CD14-positive monocyte (primary cell): Measurements from ENCODE around the gene RNPS1. TPM values are rescaled to one million over a fixed set of nuclear protein-coding genes. Genes with fewer than 3 reads are reported as not detected.

Source experiments
- DNase-seq, 3 donors: peaks; one replicate each; pipeline ENCODE4 v3.0.0-alpha.2; 2011 to 2022
- H2AFZ ChIP-seq: 2 replicates; pipeline ENCODE4 v1.6.0; 2012; ENCODE audit warnings: mild to moderate bottlenecking, low read depth, low read length, inconsistent platforms; ENCODE audit not compliant: insufficient read depth, poor library complexity, severe bottlenecking
- H3K27ac ChIP-seq, 2 donors: 1 replicate in 1 of 2; 2 replicates in 1 of 2; pipeline ENCODE4 v1.5.1; 2012 to 2013; ENCODE audit warnings: low read length in 2 of 2, control low read depth in 1 of 2, inconsistent platforms in 1 of 2, low read depth in 1 of 2, mild to moderate bottlenecking in 1 of 2
- H3K27me3 ChIP-seq, 2 donors: one replicate each; pipeline versions ENCODE4 v1.6.0 to v1.6.1; 2011 to 2013; ENCODE audit warnings: low read length in 2 of 2; ENCODE audit not compliant: control insufficient read depth in 2 of 2, insufficient read depth in 2 of 2
- H3K36me3 ChIP-seq, 2 donors: replicated peaks in 1 of 2; 1 replicate in 1 of 2; 2 replicates in 1 of 2; pipeline versions ENCODE4 v1.5.1 to v1.6.1; 2012 to 2013; ENCODE audit warnings: low read length in 2 of 2, control low read depth in 1 of 2, inconsistent platforms in 1 of 2, mild to moderate bottlenecking in 1 of 2; ENCODE audit not compliant: insufficient read depth in 2 of 2, control insufficient read depth in 1 of 2
- H3K4me1 ChIP-seq, 2 donors: 1 replicate in 1 of 2; 2 replicates in 1 of 2; pipeline versions ENCODE4 v1.5.1 to v1.6.1; 2012 to 2013; ENCODE audit warnings: low read length in 2 of 2, control low read depth in 1 of 2, inconsistent platforms in 1 of 2, mild to moderate bottlenecking in 1 of 2, moderate library complexity in 1 of 2; ENCODE audit not compliant: insufficient read depth in 2 of 2, control insufficient read depth in 1 of 2
- H3K4me2 ChIP-seq: replicated peaks from 2 replicates; pipeline ENCODE3; 2012; ENCODE audit warnings: low read length, moderate library complexity, mild to moderate bottlenecking; ENCODE audit not compliant: poor library complexity, severe bottlenecking; ENCODE audit errors: extremely low read depth
- H3K4me3 ChIP-seq, 3 experiments: fragments of 200-600 bp in 1 of 3; sonication (generic) in 1 of 3; replicated peaks in 1 of 3; 1 replicate in 2 of 3; 2 replicates in 1 of 3; pipeline ENCODE4 v1.5.1; 2011 to 2013; ENCODE audit warnings: low read length in 3 of 3, mild to moderate bottlenecking in 3 of 3, control low read depth in 2 of 3, low read depth in 2 of 3, inconsistent platforms in 1 of 3, moderate library complexity in 1 of 3
- H3K79me2 ChIP-seq: 2 replicates; pipeline ENCODE4 v1.6.0; 2012; ENCODE audit warnings: mild to moderate bottlenecking, control low read depth, inconsistent platforms, low read length, moderate library complexity; ENCODE audit not compliant: insufficient read depth
- H3K9ac ChIP-seq: 2 replicates; pipeline ENCODE4 v1.6.0; 2017; ENCODE audit warnings: low read length, mild to moderate bottlenecking; ENCODE audit not compliant: insufficient read depth, poor library complexity, severe bottlenecking
- H3K9me3 ChIP-seq, 2 donors: replicated peaks in 1 of 2; 1 replicate in 1 of 2; 2 replicates in 1 of 2; pipeline versions ENCODE4 v1.5.1 to v1.6.1; 2012 to 2013; ENCODE audit warnings: low read length in 2 of 2, control low read depth in 1 of 2; ENCODE audit not compliant: control insufficient read depth in 1 of 2, insufficient read depth in 1 of 2
- H4K20me1 ChIP-seq: 2 replicates; pipeline ENCODE4 v1.6.0; 2012; ENCODE audit warnings: mild to moderate bottlenecking, low read length, control low read depth, moderate library complexity; ENCODE audit not compliant: insufficient read depth
- H3K27ac Mint-ChIP-seq, 7 donors: one replicate each; pipeline ENCODE4 v1.8.0; 2020; ENCODE audit warnings: mild to moderate bottlenecking in 7 of 7, mixed read lengths in 7 of 7, moderate library complexity in 6 of 7, inconsistent platforms in 2 of 7
- H3K27me3 Mint-ChIP-seq, 3 donors: one replicate each; pipeline ENCODE4 v1.8.0; 2021 to 2022; ENCODE audit warnings: low read depth in 3 of 3, mild to moderate bottlenecking in 3 of 3, mixed read lengths in 3 of 3, moderate library complexity in 3 of 3, inconsistent platforms in 1 of 3
- H3K36me3 Mint-ChIP-seq, 2 donors: one replicate each; pipeline ENCODE4 v1.8.0; 2020; ENCODE audit warnings: mixed read lengths in 2 of 2, inconsistent platforms in 1 of 2, mild to moderate bottlenecking in 1 of 2
- H3K4me1 Mint-ChIP-seq: one replicate; pipeline ENCODE4 v1.8.0; 2020; ENCODE audit warnings: mild to moderate bottlenecking, mixed read lengths
- H3K4me3 Mint-ChIP-seq, 2 donors: one replicate each; pipeline ENCODE4 v1.8.0; 2020; ENCODE audit warnings: mild to moderate bottlenecking in 2 of 2, mixed read lengths in 2 of 2, moderate library complexity in 1 of 2
- H3K9me3 Mint-ChIP-seq, 7 donors: one replicate each; pipeline ENCODE4 v1.8.0; 2020 to 2022; ENCODE audit warnings: mixed read lengths in 7 of 7, mild to moderate bottlenecking in 6 of 7, moderate library complexity in 6 of 7, inconsistent platforms in 2 of 7
- CTCF ChIP-seq: fragments of 200-600 bp; IDR thresholded peaks from one replicate; pipeline ENCODE4 v1.8.0; 2022; ENCODE audit warnings: antibody characterized with exemption, mild to moderate bottlenecking
- WGBS: methylation state at CpG from one replicate; pipeline ENCODE4 v1.1.5; 2013; ENCODE audit warnings: missing lambda C conversion rate; ENCODE audit not compliant: insufficient coverage; 5-methylcytosine and 5-hydroxymethylcytosine counted together
- intact Hi-C, 2 donors: fragments of 100-400 bp; cut with micrococcal nuclease; formaldehyde crosslinking; loops; one replicate each; pipeline versions ENCODE4 v1.15.0 to v1.15.1; 2023
- polyA plus RNA-seq, 3 donors: library from polyadenylated mRNA; depleted of rRNA in 1 of 3; unstranded in 2 of 3; stranded (reverse) in 1 of 3; fragments of 300-500 nt in 2 of 3; fragments of >200 nt in 1 of 3; fragmentation: Illumina TruSeq in 2 of 3; gene quantifications; 1 replicate in 2 of 3; 2 replicates in 1 of 3; pipeline ENCODE4 v1.2.3, GENCODE V29; 2012 to 2021

The RNPS1 gene
- polyA plus RNA-seq, 3 donors: 93.7 to 176 (median 106) TPM

DNA sequence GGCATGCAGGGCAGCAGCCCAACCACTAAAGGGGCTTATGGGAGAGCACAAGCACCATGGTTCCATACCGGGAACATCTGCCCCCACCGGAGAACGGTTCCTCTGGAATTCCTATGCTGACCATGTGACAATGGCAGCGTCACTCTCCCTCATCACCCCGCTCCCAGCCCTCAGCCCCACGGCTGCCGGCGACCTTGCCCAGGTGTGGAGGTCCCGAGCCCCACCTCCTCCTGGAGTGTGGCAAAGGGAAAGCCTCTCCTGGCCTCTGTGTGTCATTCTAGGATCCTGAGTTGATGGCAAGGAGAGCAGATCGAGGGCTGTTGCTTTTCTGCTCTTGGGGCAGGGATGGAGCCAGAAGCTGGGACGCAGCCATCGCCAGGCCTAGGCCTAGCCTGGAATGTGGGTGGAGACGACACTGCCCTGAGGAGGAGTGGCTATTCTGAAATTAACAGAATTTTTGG, 17.8 kb upstream of the RNPS1 start:
- Histone ChIP-seq H3K27me3 (no peaks in the 10 kb centered on the region), H3K36me3 (no peaks in the 10 kb centered on the region), H3K9ac (no peak overlapping the region), H3K79me2 (no peaks in the 10 kb centered on the region), H3K9me3 (no peaks in the 10 kb centered on the region), H3K27ac (no peak overlapping the region), H4K20me1 (no peaks in the 10 kb centered on the region), H3K4me2 (no peak overlapping the region), H2AFZ (no peak overlapping the region), H3K4me1 (no peaks in the 10 kb centered on the region), H3K4me3 (no peak overlapping the region)
- TF ChIP-seq CTCF: no peak
- Mint-ChIP-seq H3K36me3 (no peaks in the 10 kb centered on the region), H3K4me3 (no peak overlapping the region), H3K9me3 (no peaks in the 10 kb centered on the region), H3K27ac (no peak overlapping the region), H3K27me3 (peaks cover 0 to 9% (median 4%) of the 10 kb centered on the region in 3 donors), H3K4me1 (no peaks in the 10 kb centered on the region)
- intact Hi-C loops: no loop called here
- no peak for DNase-seq
- WGBS: 94% methylated on average over 12 of the region's 13 CpGs

DNA sequence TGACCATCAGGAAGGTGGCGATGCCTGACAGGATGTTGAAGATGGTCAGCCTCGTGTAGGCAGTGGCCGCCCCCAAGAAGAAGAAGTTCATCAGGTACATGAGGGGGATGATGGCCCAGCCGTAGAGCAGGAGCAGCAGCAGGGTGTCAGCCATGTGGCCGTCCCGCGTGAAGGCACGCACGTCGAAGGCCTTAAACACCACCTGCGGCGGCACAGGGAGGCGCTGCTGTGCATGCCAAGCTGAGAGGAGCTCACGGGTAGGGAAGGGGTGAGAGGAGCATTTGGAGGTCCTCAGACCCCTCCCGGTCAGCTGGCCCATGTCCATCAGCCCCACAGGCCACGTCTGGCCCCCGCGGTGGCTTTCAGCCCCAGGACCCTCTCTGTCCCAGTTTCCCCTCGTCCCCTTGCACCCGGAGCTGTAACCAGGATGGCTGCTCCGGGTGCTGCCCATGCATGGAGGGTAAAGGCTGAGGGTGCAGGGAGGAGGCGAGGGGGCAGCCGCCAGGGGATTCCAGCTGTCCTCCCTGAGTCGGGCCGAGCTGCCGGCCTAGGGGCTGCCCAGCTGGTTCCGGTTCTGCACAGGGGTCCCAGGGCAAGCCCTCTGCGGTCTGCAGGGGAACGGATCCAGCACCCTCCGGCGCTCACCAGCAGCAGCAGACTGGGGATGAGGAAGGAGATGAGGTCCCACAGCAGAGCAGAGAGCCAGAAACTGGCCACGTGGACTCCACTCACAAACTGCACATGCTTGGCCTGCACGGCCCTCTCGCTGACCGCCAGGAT, 17.1 kb upstream of the RNPS1 start:
- no peak overlapping the region for H3K9ac ChIP-seq
- H4K20me1 ChIP-seq: no peaks in the 10 kb centered on the region
- H3K4me3 ChIP-seq: no peak overlapping the region
- no peak for TF ChIP-seq CTCF
- no peaks in the 10 kb centered on the region for H3K9me3 Mint-ChIP-seq
- no peak overlapping the region for H3K27ac Mint-ChIP-seq
- no peak overlapping the region for H3K4me3 Mint-ChIP-seq
- H3K4me1 ChIP-seq: no peaks in the 10 kb centered on the region
- no peak overlapping the region for H3K4me2 ChIP-seq
- H3K79me2 ChIP-seq: no peaks in the 10 kb centered on the region
- 94% methylated on average over 25 of the region's 35 CpGs for WGBS
- no peaks in the 10 kb centered on the region for H3K36me3 ChIP-seq
- no peaks in the 10 kb centered on the region for H3K9me3 ChIP-seq
- no peaks in the 10 kb centered on the region for H3K36me3 Mint-ChIP-seq
- no peaks in the 10 kb centered on the region for H3K27me3 ChIP-seq
- no peak for DNase-seq
- no peak overlapping the region for H2AFZ ChIP-seq
- peaks cover 0 to 7% (median 4%) of the 10 kb centered on the region in 3 donors for H3K27me3 Mint-ChIP-seq
- intact Hi-C loops: no loop called here
- H3K4me1 Mint-ChIP-seq: no peaks in the 10 kb centered on the region
- no peak overlapping the region for H3K27ac ChIP-seq
